GM19324 (cell line): Measurements from ENCODE around the gene PGF.
A peak's percentile ranks its signal among the peaks of the same experiment; 100 is the strongest.

Experiments
- ATAC-seq: cut with Tn5 transposase; IDR thresholded peaks from one replicate; pipeline ENCODE4 v1.9.1; 2021; ENCODE audit warnings: mild to moderate bottlenecking, moderate library complexity; ENCODE audit not compliant: unreplicated experiment, low FRiP score

Gene PGF

DNA sequence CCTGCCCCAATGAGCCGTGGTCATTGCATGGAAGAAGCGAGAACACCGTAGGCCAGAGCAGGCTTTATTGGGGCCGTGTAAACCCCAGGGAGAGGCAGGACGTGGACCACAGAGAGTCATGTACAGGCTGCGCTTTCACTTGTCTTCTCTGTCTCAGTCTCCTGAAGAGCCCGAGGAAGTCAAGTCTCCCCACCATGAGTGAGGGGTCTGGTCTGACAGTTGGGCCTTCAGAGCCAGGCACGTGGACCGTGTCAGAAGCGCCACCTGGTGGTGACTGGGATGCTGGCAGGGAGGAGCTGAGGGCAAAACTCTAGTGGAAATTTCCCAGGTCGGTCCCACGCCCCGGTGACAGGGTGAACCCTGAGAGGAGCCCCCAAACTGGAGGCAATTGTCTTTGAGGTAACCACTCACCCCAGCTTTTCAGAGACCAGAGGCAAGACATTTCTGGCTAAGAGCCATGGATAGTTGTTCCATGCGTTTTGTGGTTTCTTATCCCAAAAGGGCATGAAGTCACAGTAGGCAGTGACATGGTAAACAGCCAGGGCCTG is 49.7 kb downstream of the PGF start:
- no peak for ATAC-seq

DNA sequence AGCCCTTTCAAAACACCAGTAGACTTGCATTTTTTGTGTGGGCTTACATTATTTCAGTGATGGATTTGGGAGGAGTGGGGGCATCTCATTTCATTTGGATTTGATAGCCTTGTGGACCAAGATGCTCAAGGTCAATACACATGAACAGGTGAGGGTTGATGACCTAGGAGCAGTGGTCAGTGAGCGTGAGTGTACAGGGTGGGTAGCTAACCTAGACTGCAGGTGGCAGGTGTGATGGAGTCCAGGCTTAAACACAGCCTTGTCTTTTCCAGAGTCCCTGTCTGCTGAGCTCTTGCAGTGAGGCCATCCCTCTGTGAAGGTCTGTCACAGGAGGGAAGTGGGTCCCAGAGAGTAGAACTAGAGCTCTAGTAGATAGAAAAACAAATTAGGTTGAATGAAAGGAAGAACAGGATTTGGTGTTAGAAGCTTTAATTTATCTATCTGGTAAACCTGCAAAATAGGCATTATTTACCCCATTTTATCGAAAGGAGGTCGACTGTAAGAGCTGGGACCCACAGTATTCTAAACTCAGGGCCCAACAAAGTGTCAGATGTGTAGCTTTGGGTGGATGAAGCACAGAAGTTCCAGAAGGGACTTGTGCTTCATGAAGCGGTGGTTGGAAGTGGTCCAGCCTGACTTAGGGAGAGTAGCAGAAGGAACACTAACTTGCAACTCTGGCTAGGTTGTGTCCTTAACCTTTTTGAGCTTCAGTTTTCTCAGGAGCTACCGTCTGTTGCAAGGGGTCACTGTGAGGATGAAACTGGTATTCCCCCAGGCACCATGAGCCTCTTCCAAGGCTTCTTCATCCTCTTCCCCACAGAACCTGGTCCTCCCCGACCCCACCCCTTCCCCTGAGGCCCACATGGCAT is 50.5 kb downstream of the PGF start:
- no peak for ATAC-seq

DNA sequence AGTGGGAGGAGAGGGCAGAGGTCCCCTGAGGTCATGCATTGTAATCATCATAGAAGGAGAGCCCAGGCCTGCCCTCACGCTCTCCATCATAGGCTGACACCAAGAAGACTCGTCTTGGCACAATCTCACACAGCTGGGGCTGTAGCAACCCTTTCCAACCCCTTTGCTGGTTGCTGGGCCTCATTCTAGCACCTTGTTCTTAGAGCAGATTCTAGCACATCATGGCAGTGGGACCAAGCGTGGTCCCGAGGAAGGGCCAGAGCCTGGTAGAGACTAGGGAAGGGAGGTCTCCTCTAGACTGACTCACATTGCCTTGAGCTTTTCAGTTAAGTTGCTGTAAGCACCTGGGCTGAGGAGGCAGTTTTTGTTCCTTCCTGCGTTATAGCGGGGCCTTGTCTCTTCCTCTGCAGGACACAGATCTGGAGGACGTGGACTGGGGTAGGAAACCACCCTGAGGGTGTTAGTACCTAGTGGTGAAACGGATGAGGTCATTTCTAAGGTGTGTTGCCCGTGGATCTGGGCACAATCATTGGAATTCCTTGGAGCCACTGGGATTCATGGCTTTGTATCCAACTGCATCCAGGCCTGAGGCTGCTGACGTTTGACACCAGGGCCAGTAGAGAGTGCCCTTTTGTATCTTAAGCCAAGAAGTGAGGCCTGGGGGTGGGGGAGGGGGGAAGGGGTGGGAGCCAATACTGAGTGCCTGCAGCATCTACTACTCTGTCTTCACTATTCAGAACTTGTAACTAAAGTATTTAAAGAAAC is 52.3 kb downstream of the PGF start:
- no peak for ATAC-seq

DNA sequence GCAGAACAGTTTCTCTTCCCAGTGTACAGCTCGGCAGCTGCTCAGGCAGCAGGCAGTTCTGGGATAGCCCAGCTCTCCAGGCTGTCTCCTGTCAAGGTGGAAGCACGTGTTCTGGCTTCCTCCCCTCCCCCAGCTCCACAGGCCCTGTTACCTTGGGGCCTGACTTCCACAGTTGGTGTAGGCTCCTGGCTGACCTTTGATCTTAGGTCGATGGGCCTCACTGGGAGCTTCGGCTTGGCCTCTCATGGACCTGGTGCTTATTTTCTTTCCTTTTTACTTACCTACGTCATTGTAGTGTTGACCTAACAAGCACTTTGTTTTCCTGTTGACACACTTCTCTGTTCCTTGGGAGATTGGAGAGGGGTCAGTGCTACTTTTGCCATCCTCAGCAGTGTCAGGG is 56.7 kb downstream of the PGF start:
- no peak for ATAC-seq

DNA sequence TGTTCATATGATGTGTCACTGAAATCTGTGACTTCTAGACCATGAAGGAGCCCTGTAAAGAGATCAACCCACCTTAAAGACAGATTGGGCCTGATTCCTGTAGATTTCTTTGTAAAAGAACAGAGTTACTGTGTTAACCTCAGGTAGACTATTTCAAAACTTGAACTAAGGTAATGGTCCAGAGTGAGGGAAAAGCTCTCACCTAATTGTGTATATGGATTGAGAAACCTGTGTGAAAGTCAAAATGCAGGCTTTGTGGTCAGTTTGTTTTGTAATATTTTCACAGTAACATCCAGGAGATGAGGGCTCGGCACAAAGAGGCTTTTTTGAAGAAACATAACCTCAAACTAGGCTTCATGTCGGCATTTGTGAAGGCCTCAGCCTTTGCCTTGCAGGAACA is 57.3 kb downstream of the PGF start:
- ATAC-seq: no peak

DNA sequence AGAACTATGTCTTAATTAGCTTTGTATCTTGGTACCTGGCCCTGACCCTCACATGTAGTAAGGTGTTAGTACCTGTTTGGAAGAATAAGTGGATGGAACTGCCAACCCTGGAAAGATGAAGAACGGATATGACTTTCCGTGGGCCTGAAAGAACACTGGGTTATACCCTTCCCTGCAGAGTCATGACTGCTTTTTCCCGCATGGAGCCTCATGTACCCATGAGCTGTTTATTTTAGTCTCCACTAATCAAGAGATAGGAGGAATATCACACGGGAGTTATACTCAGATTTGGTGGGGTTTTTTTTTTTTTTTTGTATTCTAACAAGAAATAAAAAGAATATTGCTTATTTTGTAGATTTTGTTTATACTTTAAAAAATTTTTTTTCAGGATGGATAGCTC is 57.8 kb downstream of the PGF start:
- ATAC-seq: no peak

DNA sequence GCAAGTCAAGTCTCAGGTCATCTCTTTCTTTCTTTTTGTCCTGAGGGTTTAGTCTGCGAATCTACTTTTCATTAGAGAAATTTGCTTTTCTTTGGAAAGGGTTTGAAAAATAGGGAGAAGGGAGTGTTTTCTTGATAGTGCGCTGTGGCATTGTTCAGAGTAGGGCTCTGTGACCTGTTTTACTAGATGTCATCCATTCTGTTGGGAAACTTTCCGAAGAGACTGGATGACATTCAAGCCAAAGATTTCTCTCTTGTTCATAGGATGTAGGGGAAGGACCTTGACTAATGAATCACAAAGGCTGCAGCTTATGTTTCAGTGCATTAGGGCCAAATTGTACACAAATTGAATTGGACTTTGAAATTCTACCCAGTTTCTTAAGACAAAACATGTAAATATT is 59.0 kb downstream of the PGF start:
- no peak for ATAC-seq

GRCh38 chr14:74893614-74894091 is 61.7 kb downstream of the PGF start:
- peak; percentile 56 for ATAC-seq

GRCh38 chr14:74892745-74893144 is 62.7 kb downstream of the PGF start:
- ATAC-seq: no peak

- ATAC-seq: no peak
Measured at GRCh38 chr14:74891870-74892269, 63.5 kb downstream of the PGF start.
